Hematopoietic multipotent progenitor cell treated with erythropoietin and hydrocortisone succinate and interleukin-3 and kit ligand, for 8 days (in vitro differentiated cells): Measurements from ENCODE around the gene NFIB.

Experiments used
- DNase-seq: peaks from one replicate; pipeline ENCODE4 v3.0.0-alpha.2; 2015

NFIB gene

GRCh38 chr9:14303100-14303499, 10.8 kb downstream of the NFIB start:
- DNase-seq: no peak

DNA sequence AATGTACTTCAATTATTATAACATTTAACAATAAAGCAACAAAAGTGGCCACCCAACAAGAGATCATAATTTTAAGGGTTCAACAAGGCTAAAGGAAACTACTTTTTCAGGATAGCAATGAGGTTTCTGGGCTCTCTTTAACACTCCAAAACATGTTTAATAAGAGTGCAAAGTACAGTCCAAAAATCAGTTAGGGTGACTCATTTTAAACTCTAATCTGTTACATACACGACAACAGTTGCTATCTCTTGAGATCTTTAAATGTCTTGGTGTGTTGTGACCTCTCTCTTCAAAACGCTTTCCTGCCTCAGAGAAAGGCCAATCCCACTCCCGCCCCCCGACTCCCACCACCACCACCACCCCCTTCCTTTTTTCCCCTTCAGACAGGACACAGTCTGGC, 11.5 kb downstream of the NFIB start:
- no peak for DNase-seq

GRCh38 chr9:14301583-14302021, 12.3 kb downstream of the NFIB start:
- no peak for DNase-seq

GRCh38 chr9:14301006-14301405, 12.9 kb downstream of the NFIB start:
- no peak for DNase-seq

GRCh38 chr9:14300588-14300987, 13.4 kb downstream of the NFIB start:
- no peak for DNase-seq

- DNase-seq: no peak
Measured at GRCh38 chr9:14300040-14300439, 13.9 kb downstream of the NFIB start.

DNA sequence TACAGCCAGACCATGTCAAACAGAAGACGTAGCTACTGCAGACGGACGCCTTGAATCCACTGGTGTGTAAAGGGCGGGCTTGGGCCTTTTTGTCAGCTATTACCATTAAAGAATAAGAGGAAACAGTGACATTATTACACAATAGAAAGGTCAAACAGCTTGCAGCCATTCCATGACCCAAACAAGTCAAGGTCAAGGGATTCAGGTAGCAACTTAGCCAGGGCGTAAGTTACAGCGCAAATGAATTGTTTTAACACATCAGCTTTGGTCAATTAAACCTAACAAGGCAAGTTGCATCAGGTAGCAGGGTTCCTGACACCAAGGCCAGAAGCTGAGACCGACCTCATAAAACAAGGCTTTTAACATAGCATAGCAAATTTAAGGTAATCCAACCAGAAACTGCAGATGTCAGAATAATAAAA, 15.3 kb downstream of the NFIB start:
- no peak for DNase-seq

DNA sequence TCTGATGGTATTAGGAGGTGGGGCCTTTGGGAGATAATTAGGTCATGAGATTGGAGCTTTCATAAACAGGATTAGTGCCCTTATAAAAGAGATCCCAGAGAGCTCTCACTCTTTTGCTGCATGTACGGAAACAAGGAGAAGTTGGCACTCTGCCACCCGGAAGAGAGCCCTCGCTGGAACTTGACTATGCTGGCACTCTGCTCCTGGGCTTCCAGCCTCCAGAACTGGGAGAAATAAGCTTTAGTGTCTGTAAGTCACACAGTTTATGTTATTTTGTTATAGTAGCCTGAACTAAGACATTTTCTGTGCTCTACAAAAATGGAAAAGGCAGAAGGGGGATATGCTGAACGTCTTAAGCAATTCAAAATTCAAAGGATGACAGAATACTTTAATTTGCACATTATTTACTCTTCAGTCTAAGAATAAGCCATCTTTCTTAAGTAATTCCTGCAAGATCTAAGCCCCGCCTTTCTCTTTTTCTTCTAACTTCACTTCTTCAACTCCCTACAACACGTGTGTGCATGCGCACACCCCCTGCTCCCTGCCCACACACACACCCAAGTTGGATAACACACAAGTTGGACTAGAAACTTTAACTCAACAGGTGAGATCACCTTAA, 17.3 kb downstream of the NFIB start:
- no peak for DNase-seq

DNA sequence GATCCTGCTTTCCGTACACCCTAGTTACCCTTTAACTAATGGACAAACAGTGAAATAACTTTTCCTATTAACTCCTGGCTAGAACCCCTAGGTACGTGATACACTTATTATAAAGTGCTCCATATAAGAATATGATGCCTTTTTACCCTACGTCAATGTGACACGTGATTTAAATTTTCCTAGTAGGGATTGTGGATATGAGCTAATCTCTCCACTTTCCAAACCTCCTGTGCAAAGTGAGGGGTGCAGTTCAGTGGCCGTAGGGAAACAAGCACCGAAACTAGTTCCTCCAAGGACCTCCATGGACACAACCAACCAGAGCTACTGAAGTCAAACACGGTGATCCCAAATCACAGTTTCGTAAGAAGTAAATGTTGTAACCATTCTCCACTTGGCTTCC, 19.3 kb downstream of the NFIB start:
- DNase-seq: no peak

- DNase-seq: no peak
Measured at GRCh38 chr9:14293801-14294200, 20.1 kb downstream of the NFIB start.

- DNase-seq: no peak
Measured at GRCh38 chr9:14292181-14292739, 21.7 kb downstream of the NFIB start.

GRCh38 chr9:14289916-14290315, 24.0 kb downstream of the NFIB start:
- no peak for DNase-seq

- no peak for DNase-seq
Measured at GRCh38 chr9:14288433-14288832, 25.5 kb downstream of the NFIB start.

DNA sequence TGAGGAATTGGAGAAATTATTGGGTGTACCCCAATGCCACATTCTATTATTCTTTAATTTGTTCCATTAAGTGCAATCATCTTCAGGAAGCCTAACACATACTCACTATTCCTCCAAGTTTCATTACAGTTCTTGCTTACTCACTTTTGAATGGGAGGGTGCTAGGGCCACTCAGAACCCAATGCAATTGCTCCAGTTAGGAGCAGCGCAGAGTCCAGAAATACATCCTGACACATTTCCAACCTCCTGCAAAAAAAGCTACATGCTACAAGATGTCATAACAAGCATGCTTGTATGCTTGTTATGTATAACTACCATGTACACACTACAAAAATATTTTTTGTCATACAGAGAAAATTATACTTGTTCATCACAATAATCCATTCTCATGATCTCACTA, 27.8 kb downstream of the NFIB start:
- DNase-seq: no peak

- no peak for DNase-seq
Measured at GRCh38 chr9:14283276-14283675, 30.7 kb downstream of the NFIB start.

GRCh38 chr9:14281876-14282275, 32.1 kb downstream of the NFIB start:
- no peak for DNase-seq

GRCh38 chr9:14281136-14281795, 32.7 kb downstream of the NFIB start:
- no peak for DNase-seq

GRCh38 chr9:14279671-14280070, 34.3 kb downstream of the NFIB start:
- DNase-seq: no peak

DNA sequence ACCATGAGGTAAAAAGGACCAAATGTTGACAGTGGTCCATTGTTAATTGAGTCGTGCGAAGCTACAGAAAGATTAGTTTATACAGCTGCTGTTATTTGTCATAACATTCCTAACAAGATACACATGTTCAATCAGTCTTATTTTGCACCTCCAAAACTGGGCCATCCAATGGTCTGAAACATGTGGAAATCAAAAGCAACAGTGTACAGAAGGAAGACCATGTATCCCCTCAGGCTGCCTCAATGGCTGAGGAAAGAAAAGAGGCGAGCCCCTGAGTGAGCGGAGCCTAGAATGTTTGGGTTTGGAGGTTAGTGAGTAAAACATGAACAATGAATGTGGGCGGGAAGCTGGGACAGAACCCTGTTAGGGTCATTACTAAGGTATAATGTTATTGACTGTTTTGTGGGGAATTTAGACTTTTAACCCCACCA, 35.6 kb downstream of the NFIB start:
- DNase-seq: no peak

DNA sequence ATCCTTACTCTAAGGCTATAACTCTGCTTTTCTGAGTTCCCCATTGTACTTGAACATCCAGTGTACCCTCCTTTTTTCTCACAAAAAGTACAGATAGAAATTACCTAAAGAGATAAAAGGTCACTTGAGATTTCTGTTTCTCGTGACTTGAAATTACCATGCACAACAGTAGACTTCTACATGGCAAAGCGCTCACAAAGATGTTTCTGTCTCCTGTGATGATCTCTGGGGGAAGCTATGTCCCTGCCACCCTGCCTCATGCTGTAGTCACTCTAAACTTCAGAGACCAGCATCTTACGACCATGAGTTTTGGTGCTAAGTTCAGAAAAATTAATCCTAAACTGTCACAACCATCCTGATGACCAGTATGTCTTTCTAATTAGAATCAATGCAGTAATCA, 36.2 kb downstream of the NFIB start:
- no peak for DNase-seq

- DNase-seq: no peak
Measured at GRCh38 chr9:14277244-14277643, 36.7 kb downstream of the NFIB start.

GRCh38 chr9:14275331-14275730, 38.6 kb downstream of the NFIB start:
- DNase-seq: no peak

GRCh38 chr9:14273696-14274121, 40.2 kb downstream of the NFIB start:
- no peak for DNase-seq

DNA sequence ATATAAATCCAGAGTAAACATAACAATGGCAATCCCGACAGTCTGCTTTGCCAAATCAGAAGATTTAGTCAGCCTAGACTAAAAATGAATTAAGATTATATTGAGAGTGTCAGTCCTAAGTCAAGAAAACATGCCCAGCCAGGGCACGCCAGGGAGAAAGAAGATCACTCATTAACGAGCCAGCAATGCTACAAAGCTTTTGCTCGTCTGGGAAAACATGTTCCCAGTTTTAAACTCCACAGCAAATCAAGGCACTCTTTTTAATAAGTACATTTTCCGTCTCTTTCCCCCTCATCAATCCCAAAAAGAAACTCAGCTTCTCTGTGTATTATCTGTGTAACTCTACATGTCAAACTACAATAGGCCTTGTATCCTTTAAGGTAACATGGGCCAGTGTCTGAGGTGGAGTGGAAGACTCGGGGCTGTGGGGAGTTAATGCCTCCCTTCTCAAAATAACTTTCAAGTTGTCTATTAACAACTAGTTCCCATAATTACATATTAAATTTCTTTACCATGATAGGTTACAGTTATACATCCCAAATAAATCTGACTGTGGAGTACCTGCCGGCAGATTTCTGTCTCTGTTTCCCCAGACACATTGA, 40.9 kb downstream of the NFIB start:
- DNase-seq: no peak
